H7 (cell line): Measurements from ENCODE around the gene CNFN. TPM values are rescaled to one million over a fixed set of nuclear protein-coding genes. Genes with fewer than 3 reads are reported as not detected.
"Not testable (repeated sequence)": the region's sequence is repeated elsewhere in the genome, so short reads cannot be mapped to it uniquely, and the experiment has no call there.

ENCODE experiments used
- DNase-seq: peaks from one replicate; pipeline ENCODE4 v3.0.0; 2012
- H3K27me3 ChIP-seq: 2 replicates; pipeline ENCODE4 v1.6.0; 2011; ENCODE audit warnings: mild to moderate bottlenecking, low read length; ENCODE audit not compliant: control insufficient read depth, insufficient read depth
- H3K36me3 ChIP-seq: replicated peaks from 2 replicates; pipeline ENCODE4 v1.5.1; 2011; ENCODE audit warnings: low read length; ENCODE audit not compliant: control insufficient read depth, insufficient read depth
- H3K4me3 ChIP-seq: 2 replicates; pipeline ENCODE4 v1.5.1; 2011; ENCODE audit warnings: low read depth, mild to moderate bottlenecking, control low read depth, low read length, moderate library complexity; ENCODE audit not compliant: insufficient read depth
- total RNA-seq: library from RNA; depleted of rRNA; stranded (reverse); fragments of >200 nt; shearing (Covaris generic); gene quantifications from 2 replicates; pipeline ENCODE4 v1.2.3, GENCODE V29; 2014; rRNA removed

Gene CNFN
- total RNA-seq, 1 experiment from 2014 or later, result 11.5 TPM

GRCh38 chr19:42339126-42339860 lies 50.8 kb downstream of the CNFN start:
- not testable (repeated sequence) for H3K4me3 ChIP-seq, H3K27me3 ChIP-seq, H3K36me3 ChIP-seq, DNase-seq

Other genes starting within 250 kb of the CNFN start
- 58.0 and 63.6 TPM in 2 replicates for gene DEDD2, start 172.6 kb downstream of the CNFN start, total RNA-seq
- 14.6 and 16.1 TPM in 2 replicates for gene ZNF526, start 170.0 kb downstream of the CNFN start, total RNA-seq
- gene GSK3A, start 147.7 kb downstream of the CNFN start, total RNA-seq, result 29.1 and 40.4 TPM in 2 replicates
- 73.0 and 106 TPM in 2 replicates for gene ERF, start 135.2 kb downstream of the CNFN start, total RNA-seq
- gene CIC, start 121.0 kb downstream of the CNFN start, total RNA-seq, result 16.1 and 20.1 TPM in 2 replicates
- gene PRR19, start 88.2 kb downstream of the CNFN start, total RNA-seq, result 3.3 and 5.2 TPM in 2 replicates
- gene PAFAH1B3, start 87.7 kb downstream of the CNFN start, total RNA-seq, result 96.5 and 152 TPM in 2 replicates
- gene TMEM145, start 77.0 kb downstream of the CNFN start, total RNA-seq, result 0.38 and 0.41 TPM in 2 replicates
- 26.1 and 33.4 TPM in 2 replicates for gene MEGF8, start 64.7 kb downstream of the CNFN start, total RNA-seq
- 7.5 and 8.2 TPM in 2 replicates for gene LIPE, start 37.1 kb upstream of the CNFN start, total RNA-seq
- gene CXCL17, start 52.6 kb upstream of the CNFN start, total RNA-seq, result not detected in 2 replicates
- gene CEACAM1, start 138.2 kb upstream of the CNFN start, total RNA-seq, result 0.30 and 0.42 TPM in 2 replicates
- not detected in 2 replicates for gene CEACAM8, start 204.6 kb upstream of the CNFN start, total RNA-seq